Measurements from ENCODE around the gene ARHGEF12. TPM values are rescaled to one million over a fixed set of nuclear protein-coding genes. Genes with fewer than 3 reads are reported as not detected.

ARHGEF12 gene
- total RNA-seq, 1 experiment from 2014 or later: 41.0 TPM

GRCh38 chr11:120511820-120512738 is 175.9 kb downstream of the ARHGEF12 start:
- no TSS peak for BruUV-seq (replicated peaks)

GRCh38 chr11:120512739-120513435 is 176.7 kb downstream of the ARHGEF12 start:
- Histone ChIP-seq H2AFZ (ENCODE audit: low read length) (no peak overlapping the region), H3K27me3 (ENCODE audit: low read length) (peaks cover 68% of the 10 kb centered on the region), H3K4me3 (ENCODE audit: low read length) (no peak overlapping the region), H3K4me2 (ENCODE audit: low read length) (no peak overlapping the region), H3K79me2 (ENCODE audit: low read length) (no peaks in the 10 kb centered on the region), H3K9me3 (ENCODE audit: low read length) (no peaks in the 10 kb centered on the region), H3K9ac (ENCODE audit: low read length) (no peak overlapping the region), H3K4me1 (ENCODE audit: insufficient read depth, low read length) (peaks cover 5% of the 10 kb centered on the region; the same call in 1 of the 2 replicates), H3K9me2 (replicated peaks; ENCODE audit: low read length) (no peaks in the 10 kb centered on the region), H4K20me1 (ENCODE audit: low read length) (no peaks in the 10 kb centered on the region), H3F3A (ENCODE audit: low read length, unreplicated experiment) (no peaks in the 10 kb centered on the region), H3K27ac (ENCODE audit: low read length) (no peak overlapping the region), H3K36me3 (ENCODE audit: low read depth, low read length) (no peaks in the 10 kb centered on the region)
- BruUV-seq (replicated peaks): no TSS peak
- ChIA-PET CTCF (interaction anchor here (0.6 kb wide), 1 partner anchor 13 kb away, joined by 3 read pairs; no protein-coding TSS in a partner anchor), POLR2A (ENCODE audit: unreplicated experiment) (no interaction called here)
- 0 out of 2 replicates have a peak, but pooled peaks have one; percentile 11 for ATAC-seq
- intact Hi-C loops (cut with micrococcal nuclease): no loop called here
- TF ChIP-seq CTCF (conservative IDR thresholded peaks at IDR 0.05; ENCODE audit: low read depth, low read length) (peak; percentile 41; the same call in 1 of the 2 replicates), EZH2phosphoT487 (IDR thresholded peaks at IDR 0.05; ENCODE audit: borderline replicate concordance, low read length) (no peak)
- DNase-seq: peak; percentile 26

More at GRCh38 chr11:120511820-120512738, 175.9 kb downstream of the ARHGEF12 start:
- intact Hi-C loops (cut with micrococcal nuclease): loop anchor here (1.0 to 2.0 kb wide), 4 partner anchors 173 to 683 kb away; no protein-coding TSS in a partner anchor
- ATAC-seq (no peak), DNase-seq (no peak)
- Histone ChIP-seq H3K9me2 (replicated peaks; ENCODE audit: low read length) (no peaks in the 10 kb centered on the region), H3K27me3 (ENCODE audit: low read length) (peaks cover 67% of the 10 kb centered on the region), H3K9me3 (ENCODE audit: low read length) (no peaks in the 10 kb centered on the region), H3K9ac (ENCODE audit: low read length) (no peak overlapping the region), H3K4me3 (ENCODE audit: low read length) (no peak overlapping the region), H3K27ac (ENCODE audit: low read length) (no peak overlapping the region), H4K20me1 (ENCODE audit: low read length) (no peaks in the 10 kb centered on the region), H3K4me2 (ENCODE audit: low read length) (no peak overlapping the region), H3K36me3 (ENCODE audit: low read depth, low read length) (no peaks in the 10 kb centered on the region), H3K4me1 (ENCODE audit: insufficient read depth, low read length) (no peaks in the 10 kb centered on the region), H3K79me2 (ENCODE audit: low read length) (no peaks in the 10 kb centered on the region), H2AFZ (ENCODE audit: low read length) (no peak overlapping the region), H3F3A (ENCODE audit: low read length, unreplicated experiment) (no peaks in the 10 kb centered on the region)
- TF ChIP-seq EZH2 (IDR thresholded peaks at IDR 0.05; ENCODE audit: low read length, unreplicated experiment) (peak; percentile 72), EZH2phosphoT487 (IDR thresholded peaks at IDR 0.05; ENCODE audit: borderline replicate concordance, low read length) (no peak), CTCF (conservative IDR thresholded peaks at IDR 0.05; ENCODE audit: low read depth, low read length) (no peak)
- CTCF ChIA-PET: interaction anchor here (0.6 to 1.2 kb wide), 4 partner anchors 173 to 682 kb away, joined by 3 to 6 read pairs (median 5); no protein-coding TSS in a partner anchor
- POLR2A ChIA-PET (ENCODE audit: unreplicated experiment): no interaction called here
